Measurements from ENCODE around the gene TMEM255B.
"Not testable (repeated sequence)": the region's sequence is repeated elsewhere in the genome, so short reads cannot be mapped to it uniquely, and the experiment has no call there.

The TMEM255B gene

DNA sequence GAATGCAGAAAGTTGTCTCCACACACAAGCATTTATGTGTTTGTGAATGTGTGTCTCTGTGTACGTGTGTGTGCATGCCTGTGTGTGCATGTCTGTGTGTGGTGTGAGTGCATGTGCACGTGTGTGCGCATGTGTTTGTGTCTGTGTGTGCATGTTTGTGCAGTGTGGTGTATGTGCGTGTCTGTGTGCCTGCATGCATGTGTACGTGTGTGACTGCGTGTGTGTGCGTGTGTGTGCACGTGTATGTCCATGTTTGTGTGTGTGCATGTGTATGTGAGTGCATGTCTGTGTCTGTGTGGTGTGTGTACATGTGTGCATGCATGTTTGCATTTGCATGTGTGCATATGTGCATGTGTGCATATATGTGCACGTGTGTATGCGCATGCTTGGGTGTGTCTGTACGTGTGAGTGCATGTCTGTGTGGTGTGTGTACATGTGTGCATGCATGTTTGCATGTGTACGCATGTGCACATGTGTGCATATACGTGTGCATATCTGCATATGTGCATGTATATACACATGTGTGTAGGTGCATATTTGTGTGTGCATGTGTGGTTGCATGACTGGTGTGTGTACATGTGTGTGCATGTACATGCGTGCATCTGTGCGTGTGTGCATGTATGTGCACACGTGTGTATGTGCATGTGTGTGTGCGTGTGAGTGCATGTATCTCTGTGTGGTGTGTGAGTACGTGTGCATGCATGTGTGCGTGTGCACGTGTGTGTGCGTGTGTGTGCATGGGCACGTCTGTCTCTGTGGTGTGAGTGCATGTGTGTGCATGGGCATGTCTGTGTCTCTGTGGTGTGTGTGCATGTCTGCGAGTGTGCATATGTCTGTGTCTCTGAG is 8.2 kb upstream of the TMEM255B start:
- DNase-seq: no peak

DNA sequence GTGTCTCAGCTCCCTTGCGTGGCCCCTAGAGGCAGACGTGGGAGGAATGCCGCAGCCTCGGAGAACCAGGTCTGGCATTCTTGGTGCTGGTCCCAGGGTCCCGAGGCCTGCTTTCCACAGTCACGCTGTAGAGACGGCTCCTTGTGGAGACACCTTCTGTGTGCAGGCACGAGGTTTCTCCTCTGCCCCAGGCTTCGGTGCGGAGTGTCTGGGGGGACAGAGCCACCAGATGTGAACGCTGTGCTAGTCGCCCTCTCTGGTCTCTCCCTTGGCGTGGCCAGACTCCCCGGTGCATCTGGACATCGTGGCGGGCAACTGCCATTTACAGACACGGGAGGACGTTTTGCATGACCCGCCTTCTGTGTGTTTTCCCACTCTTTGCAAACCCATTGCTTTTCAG is 7.5 kb upstream of the TMEM255B start:
- no peak for DNase-seq

DNA sequence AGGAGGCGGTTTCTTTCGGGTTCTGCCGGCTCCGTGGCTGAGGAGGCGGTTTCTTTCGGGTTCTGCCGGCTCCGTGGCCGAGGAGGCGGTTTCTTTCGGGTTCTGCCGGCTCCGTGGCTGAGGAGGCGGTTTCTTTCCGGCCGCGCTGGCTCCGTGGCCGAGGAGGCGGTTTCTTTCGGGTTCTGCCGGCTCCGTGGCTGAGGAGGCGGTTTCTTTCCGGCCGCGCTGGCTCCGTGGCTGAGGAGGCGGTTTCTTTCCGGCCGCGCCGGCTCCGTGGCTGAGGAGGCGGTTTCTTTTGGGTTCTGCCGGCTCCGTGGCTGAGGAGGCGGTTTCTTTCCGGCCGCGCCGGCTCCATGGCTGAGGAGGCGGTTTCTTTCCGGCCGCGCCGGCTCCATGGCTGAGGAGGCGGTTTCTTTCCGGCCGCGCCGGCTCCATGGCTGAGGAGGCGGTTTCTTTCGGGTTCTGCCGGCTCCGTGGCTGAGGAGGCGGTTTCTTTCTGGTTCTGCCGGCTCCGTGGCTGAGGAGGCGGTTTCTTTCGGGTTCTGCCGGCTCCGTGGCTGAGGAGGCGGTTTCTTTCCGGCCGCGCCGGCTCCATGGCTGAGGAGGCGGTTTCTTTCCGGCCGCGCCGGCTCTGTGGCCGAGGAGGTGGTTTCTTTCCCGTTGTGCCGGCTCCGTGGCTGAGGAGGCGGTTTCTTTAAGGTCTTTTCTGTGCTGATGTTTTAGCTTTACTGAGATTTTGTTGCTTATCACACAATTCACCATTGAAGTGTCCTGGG is 6.6 kb upstream of the TMEM255B start:
- DNase-seq: not testable (repeated sequence)

DNA sequence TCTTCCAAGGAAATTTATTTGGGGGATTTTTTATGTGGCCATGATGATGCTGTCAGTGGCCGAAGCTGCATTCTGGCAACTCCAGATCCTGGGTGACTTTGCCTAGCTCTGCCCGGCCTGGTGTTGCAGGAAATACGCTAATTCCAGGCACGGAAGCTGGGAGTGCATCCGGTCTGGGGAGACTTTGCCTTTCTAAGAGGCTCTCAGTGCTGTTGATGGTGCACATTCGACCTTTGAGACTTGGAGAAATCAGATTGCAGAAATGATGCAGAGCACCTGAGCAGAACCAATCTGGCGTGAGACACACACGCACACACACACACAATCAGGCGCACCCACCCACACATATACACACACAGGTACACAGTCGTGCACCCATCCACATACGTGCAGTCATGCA is 5.9 kb upstream of the TMEM255B start:
- no peak for DNase-seq

DNA sequence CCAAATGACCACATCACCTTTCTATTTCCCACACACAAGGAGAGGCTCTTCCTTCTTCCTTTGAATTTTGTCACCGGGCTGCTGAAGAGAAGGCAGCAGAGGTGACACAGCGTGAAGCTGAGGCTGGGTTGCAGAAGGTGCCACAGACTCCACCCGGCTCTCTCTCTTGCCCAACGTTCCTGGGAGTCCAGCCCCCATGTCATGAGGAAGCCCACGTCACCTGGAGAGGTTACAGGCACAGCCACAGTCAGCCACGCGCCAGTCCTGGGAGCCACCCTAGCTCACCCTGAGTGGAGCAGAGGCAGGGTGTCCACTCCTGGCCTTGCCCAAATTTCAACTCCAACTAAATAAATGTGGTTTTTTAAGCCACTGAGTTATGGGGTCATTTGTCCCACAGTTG is 4.8 kb upstream of the TMEM255B start:
- no peak for DNase-seq

DNA sequence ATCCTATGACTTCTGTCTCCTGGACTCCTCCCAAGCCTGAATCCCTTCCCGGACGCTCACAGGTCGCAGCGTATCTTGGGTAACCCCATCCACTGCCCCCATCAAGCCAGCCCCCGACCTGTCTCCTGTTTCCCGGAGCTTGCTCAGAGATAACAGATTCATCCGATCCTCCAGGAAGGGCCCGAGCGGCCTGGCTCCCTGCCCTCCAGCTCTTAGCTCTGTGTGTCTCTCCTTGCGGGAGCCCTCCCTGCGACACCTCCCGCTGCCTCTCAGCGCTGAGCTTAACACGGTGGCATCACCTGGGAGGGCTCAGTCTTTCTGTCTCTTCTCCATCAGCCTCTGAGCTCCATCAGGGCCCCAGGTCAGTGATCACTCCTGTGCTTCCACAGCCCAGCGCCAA is 4.3 kb upstream of the TMEM255B start:
- no peak for DNase-seq

DNA sequence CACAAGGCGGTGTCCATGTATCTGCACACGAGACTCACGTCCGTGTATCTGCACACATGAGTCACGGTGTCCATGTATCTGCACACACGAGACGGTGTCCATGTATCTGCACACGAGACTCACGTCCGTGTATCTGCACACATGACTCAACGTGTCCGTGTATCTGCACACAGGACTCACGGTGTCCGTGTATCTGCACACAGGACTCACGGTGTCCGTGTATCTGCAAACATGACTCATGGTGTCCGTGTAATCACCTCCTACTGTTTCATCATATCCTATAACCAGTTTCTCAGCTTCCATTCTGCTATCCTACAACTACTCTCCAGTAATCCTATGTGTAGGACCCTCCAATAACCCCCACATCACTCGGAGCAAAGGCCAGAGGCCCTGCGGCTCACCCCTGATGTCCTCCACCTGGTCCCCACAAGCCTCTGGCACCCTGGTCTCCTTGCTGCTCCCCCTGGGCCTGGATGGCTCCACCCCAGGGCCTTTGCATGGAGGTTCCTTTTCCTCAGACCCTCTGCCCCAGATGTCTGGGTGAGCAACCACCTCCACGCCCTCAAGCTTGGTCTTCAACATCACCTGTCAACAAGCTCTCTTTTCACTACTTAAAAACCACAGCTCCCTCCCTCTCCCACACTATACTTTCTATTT is 2.5 kb upstream of the TMEM255B start:
- no peak for DNase-seq

DNA sequence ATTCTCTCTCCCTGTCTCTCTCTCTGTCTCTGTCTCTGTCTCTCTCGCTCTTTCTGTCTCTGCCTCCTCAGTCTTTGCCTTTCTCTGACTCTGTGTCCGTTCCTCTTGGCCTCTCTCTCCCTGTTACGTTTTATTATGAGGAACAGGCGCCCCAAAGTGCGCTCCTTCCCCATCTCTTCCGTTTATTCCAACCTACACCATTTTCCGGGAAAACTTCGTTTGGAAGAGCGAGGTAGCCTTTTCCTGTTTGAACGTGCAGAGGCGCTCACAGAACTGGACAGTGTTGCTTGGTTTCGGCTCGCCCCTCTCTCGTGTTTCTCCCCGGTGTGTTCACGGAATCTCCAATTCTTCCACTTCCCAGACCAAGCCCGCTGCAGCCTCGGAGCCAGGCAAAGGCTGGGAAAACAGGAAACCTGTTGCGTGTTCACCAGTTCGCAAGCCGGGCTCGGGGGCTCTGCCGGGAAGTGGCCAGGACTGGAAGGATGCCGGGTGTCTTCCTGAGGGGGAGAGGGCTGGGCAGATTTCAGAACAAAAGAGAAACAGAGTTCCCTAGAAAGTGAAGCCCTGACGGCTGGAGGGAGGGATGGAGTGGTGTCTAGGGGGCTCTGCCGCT is 605 bp downstream of the TMEM255B start:
- no peak for DNase-seq

DNA sequence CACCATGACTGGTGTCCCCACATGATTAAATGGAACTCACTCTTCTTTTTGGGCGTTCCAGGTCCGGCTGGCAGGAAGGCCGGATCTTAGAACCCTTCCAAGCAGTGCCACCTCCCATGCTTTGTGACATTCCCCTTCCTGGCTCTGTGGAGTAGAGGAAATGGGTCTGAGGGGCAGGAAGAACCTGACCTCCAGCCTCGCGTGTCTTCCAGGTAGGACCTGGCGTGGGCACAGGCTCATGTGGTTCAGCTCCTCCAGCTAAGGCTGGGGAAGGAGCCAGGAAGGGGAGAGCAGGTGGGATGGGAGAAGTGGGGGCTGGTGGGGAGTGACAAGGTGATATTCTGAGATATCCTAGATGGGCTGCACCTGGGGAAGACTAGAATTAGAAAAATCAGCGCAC is 2.1 kb downstream of the TMEM255B start:
- DNase-seq: no peak

DNA sequence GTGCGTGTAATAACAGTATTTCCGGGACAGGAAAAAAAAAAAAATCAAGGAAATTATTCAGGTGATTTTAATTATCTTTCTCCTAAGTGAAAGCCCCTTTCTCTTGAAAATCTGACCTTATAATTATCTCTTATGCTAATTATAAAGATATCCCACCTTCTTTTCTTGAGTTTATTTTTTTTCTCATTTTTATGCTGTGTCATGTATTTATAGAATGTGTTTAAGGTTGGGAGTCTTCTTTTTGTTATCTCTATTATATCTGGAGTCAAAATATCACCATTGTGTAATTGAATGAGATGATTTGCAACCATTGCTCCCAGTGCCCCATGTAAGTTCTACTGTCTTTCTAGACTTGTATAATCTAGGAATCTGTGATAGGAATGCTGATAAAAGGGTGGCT is 3.0 kb downstream of the TMEM255B start:
- DNase-seq: no peak

DNA sequence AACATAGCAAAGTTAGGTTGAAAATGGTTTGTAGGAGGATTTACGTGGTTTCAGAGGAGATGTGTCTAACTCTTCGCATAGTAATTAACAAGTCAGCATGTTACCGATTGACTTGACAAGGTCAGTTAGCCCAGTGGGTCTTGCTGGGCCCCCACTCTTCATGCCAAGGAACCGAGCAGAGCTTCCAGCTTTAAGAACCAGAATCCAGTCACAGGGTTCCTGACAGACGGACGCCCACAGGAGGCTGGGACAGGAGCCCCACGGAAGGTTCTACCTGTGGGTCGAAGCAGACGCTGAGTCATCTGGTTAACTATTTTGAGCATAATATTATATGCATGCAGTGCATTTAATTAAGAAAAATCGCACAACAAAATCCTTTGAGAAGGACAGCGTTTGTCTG is 3.5 kb downstream of the TMEM255B start:
- DNase-seq: no peak

DNA sequence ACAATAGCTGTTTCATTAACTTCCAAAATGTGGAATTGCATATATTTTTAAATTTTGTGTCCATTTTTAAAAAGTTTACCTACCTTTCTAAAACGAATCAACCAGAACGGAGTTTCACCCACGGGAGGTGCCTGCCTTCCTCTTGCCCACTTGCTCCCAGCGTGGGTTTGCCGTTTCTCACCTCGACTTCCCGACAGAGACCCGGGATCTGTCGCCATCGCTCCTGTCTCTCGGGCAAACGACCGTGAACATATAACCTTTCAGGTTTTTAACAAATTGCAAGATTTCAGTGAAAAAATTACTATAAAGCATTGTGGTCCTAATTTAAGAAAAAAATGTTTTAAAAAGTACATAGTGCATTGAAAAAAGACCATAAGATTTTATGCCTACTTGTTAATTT is 4.2 kb downstream of the TMEM255B start:
- DNase-seq: no peak

DNA sequence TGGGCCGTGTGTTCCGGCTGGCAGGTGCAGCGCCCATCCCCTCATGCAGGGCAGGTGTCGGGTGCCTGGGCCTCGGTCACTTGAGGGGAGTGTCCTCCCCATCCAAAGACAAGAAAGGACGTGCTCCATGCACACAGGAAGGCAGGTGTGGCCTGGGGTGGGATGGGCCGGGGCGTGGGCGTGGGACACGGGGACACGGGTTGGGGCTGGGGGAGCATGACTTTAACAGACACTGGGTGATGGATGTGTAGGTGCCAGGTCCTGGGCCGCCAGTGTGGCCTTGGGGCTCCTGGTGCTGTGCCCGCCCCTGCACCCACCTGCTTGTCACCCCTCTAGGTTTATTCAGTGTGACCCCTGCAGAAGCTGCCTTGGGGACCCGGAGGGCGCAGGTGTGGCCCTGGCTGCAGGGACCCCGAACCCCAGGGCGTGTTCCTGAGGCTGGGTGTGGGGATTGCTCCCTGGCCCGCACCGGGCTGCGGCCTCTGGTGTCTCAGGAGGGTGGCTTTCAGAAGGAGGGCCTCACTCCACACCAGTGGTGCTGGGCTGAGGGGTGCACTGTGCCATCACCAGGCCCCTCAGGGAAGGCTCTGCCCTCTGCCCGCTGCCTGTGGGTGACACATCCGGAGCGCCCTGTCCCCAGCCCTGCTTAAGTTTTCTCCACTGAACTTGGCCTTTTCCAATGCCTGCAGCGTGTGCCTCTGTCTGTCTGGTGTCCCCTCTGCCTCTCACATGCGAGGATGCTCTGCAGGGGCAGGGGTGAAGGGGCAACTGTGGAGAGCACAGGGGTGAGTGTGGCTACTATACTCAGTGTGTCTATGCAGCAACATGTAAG is 5.2 kb downstream of the TMEM255B start:
- no peak for DNase-seq

DNA sequence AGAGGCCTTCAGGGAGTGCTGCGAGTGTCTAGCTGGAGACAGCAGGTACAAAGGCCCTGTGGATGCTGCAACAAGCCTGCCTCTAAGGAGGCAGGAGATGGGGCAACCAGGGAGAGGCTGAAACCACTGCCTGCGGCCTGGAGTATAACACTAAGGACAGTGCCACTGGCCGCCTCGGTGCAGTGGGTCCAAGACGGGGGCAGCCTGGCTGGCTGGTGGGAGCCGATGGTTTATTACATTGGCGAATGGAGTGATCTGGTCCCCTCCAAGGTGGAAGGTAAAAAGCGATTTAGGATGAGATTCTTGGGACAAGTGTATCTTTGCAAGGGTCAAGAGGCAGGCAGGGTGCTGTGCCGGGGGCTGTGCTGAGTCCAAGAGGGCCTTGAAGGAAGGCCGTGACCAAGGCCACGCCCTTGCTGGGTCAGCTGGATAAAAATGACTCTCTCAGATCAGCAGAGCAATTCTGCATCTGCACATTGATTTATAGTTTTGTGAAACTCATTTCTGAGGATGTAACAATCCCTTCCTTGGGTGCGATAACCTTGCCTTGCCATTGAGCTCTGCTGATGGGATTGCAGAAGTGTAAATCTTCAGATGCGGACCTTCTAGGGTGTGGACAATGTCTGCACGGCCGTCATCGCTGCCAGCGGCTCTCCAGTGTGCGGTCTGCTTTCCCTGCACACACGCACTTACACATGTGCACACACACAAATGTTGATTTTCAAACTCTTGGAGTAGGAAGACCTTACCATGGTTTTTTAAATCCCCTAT is 6.0 kb downstream of the TMEM255B start:
- DNase-seq: no peak

DNA sequence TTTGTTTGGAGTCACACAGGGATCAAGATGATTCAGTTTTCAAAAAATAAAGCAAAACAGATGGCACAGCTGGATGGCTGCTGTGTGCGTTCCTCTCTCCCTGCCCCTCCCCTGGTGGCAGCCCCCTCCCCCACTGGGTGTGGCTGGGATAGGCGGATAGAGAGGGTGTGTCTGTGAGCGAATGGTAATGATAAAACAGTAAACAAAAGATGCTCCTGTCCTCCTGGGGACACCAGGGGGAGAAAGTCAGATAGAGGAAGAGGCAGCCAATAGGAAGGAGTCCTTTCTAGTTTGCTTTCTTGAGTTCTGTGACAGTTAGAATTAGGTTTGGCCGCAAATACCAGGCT is 6.5 kb downstream of the TMEM255B start:
- no peak for DNase-seq

DNA sequence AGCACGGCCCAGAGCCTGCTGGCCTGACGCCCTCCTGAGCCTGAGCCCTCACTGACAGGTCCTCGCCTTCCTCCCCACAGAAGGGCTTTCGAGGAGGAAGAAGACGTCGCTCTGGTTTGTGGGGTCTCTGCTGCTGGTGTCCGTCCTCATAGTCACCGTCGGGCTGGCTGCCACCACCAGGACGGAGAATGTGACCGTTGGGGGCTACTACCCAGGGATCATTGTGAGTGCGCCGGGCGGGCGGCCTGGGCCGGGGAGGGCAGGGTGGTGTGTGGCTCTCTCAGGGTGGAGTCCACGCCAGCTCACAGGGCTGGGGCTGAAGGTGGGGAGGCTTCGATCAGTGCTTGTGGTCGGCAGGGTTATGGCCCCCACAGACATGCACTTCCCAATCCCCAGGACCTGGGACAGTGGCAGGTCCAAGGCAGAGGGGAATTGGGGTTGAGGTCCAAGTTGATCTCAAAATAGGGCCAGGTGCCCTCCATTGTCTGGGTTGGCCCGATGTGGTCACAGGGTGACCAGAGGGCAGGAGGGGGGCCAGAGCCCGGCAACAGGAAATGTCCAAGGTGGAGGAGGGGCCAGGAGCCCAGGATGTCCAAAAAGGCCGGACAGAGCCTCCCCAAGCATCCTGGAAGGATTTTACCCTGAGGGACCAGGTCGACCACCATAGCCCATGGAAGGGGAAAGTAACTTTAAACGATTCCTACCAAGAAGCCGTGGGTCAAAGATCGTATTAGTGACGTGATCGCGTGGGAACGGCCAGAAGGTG is 7.2 kb downstream of the TMEM255B start:
- no peak for DNase-seq

DNA sequence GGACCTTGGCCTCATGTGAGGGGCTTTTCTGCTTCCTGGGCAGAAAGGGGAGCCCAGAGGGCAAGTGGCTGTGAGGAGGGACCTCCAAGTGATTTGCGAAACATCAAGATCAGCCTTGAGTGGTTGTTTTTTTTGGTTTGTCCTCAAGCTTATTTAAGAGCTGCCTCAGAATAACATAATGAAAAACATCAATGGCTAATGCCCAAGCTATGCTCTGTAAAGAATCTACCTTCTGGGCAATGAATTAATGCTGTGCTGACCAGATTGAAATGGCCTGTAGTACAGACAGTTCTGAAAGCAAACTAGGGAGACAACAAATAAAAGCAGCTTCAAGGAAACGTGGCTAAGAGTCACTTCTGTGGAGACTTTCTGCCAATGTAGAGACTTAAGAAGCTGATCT is 8.3 kb downstream of the TMEM255B start:
- no peak for DNase-seq

DNA sequence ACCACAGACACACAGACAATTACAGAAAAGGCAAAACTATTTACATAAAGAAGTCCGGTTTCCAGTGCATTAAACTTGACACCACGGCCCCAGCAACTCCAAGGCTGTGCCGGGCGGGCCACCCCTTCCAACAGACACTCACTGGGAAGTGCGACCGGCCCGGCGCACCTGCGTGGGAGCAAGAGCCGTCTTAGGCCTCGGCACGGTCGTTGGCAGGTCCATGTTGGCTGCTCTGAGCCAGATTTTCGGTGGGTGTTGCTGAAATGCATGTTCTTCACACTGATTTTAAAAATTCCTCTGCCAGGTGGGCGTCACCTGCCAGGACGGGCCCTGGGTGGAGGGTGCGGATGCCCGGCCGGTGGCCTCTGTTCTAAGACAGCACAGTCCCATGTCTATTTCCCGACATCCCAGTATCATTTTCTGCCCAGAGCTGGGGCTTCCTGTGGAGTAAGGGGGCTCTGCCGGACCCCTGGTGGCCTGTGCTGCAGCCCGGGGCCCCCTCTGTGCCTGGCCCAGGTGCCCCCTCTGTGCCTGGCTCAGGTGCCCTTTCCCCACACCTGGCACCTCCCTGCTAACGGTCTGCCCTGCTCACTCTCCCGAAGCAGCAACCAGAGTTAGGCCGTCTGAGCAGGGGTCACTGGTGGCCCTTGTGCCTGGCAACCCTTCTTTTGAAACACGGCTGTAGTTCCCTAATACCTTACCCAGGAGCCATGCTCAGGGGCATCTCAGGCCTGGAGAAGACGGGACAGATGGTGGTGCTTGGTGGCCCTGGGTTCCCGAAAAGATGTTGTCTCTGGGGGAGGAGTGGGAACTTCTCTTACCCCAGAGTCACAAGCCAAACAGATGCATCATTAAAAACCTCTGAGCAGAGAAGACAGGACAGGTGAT is 9.2 kb downstream of the TMEM255B start:
- DNase-seq: no peak

DNA sequence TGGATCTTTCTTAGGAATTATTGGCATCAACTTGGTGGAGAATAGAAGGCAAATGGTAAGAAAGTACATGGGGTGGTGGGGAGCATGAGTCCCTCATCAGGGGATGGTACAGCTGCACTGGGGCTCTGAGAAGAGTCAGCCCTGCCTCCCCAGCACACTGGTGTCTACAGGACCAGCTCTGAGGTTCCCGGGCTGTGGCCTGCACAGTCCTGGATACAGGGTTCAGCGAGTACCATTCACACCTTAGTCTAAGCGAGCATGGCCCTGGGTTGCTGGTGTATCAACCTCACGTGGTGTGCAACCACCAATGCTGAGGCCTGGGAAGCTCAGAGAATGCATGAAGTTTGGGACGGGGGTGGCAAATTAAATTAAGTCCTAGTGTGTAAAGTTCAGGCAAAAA is 10.1 kb downstream of the TMEM255B start:
- no peak for DNase-seq

DNA sequence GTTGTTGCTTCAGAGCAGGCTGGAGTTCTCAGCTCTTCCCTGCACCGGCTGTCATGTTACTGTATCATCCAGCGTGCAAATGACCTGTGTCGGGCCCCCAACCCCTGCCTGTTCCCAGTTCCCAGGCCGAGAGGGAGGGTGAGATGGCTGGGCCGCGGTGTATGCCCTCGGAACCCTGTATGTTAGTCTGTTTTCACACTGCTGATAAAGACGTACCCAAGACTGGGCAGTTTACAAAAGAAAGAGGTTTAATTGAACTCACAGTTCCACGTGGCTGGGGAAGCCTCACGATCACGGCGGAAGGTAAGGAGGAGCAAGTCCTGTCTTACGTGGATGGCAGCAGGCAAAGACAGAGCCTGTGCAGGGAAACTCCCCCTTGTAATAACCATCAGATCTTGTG is 10.9 kb downstream of the TMEM255B start:
- no peak for DNase-seq

Measured in NCI-H1436 treated with DMSO at 0.1 percent for 48 hours (cell line).